Keratinocyte (primary cell): ENCODE measurements around the gene GPRIN1. TPM values are rescaled to one million over a fixed set of nuclear protein-coding genes. Genes with fewer than 3 reads are reported as not detected.

Experiments
- DNase-seq: peaks from one replicate; pipeline ENCODE4 v3.0.0-alpha.2; 2011; ENCODE audit warnings: low read depth, missing footprints, low spot score
- FAIRE-seq: peaks from 2 replicates; lab custom pipeline; 2011; peaks lifted over from hg19 to GRCh38; lab: Jason Lieb, UNC
- H2AFZ ChIP-seq: 2 replicates; pipeline ENCODE4 v1.6.0; 2012; ENCODE audit warnings: low read length, control low read depth, inconsistent platforms; ENCODE audit not compliant: control insufficient read depth
- H3K27ac ChIP-seq: 2 replicates; pipeline ENCODE4 v1.5.1; 2011; ENCODE audit warnings: low read length; ENCODE audit not compliant: control insufficient read depth, insufficient read depth
- H3K27me3 ChIP-seq: 3 replicates; pipeline ENCODE4 v1.6.0; 2011; ENCODE audit warnings: low read length; ENCODE audit not compliant: control insufficient read depth, insufficient read depth; ENCODE audit errors: extremely low read depth
- H3K36me3 ChIP-seq, 2 experiments: 2 replicates in 1 of 2; 3 replicates in 1 of 2; pipeline ENCODE4 v1.5.1; 2011; ENCODE audit warnings: low read length in 2 of 2, mild to moderate bottlenecking in 1 of 2; ENCODE audit not compliant: control insufficient read depth in 2 of 2, insufficient read depth in 2 of 2; ENCODE audit errors: extremely low read depth in 1 of 2
- H3K4me1 ChIP-seq: 3 replicates; pipeline ENCODE4 v1.5.1; 2011; ENCODE audit warnings: low read length; ENCODE audit not compliant: control insufficient read depth, insufficient read depth; ENCODE audit errors: extremely low read depth
- H3K4me2 ChIP-seq: 3 replicates; pipeline ENCODE4 v1.6.0; 2011; ENCODE audit warnings: low read depth, low read length; ENCODE audit not compliant: control insufficient read depth, insufficient read depth; ENCODE audit errors: extremely low read depth
- H3K4me3 ChIP-seq, 3 experiments: fragments of 200-600 bp in 1 of 3; sonication (generic) in 1 of 3; 2 replicates in 2 of 3; 3 replicates in 1 of 3; pipeline ENCODE4 v1.5.1; 2011 to 2016; ENCODE audit warnings: low read length in 3 of 3, mild to moderate bottlenecking in 3 of 3, control low read depth in 2 of 3, inconsistent platforms in 1 of 3, low read depth in 1 of 3, mixed read lengths in 1 of 3, mixed run types in 1 of 3, moderate library complexity in 1 of 3; ENCODE audit not compliant: control insufficient read depth in 2 of 3, insufficient read depth in 2 of 3; ENCODE audit errors: extremely low read depth in 1 of 3
- H3K79me2 ChIP-seq: 2 replicates; pipeline ENCODE4 v1.6.0; 2012; ENCODE audit warnings: low read length; ENCODE audit not compliant: control insufficient read depth, insufficient read depth
- H3K9ac ChIP-seq: 3 replicates; pipeline ENCODE4 v1.6.0; 2011; ENCODE audit warnings: low read length; ENCODE audit not compliant: control insufficient read depth, insufficient read depth; ENCODE audit errors: extremely low read depth
- H3K9me1 ChIP-seq: 3 replicates; pipeline ENCODE4 v1.6.0; 2011; ENCODE audit warnings: low read length; ENCODE audit not compliant: control insufficient read depth, insufficient read depth; ENCODE audit errors: extremely low read depth
- H3K9me3 ChIP-seq: 2 replicates; pipeline ENCODE4 v1.5.1; 2012; ENCODE audit warnings: low read depth, low read length; ENCODE audit not compliant: control insufficient read depth
- H4K20me1 ChIP-seq: 3 replicates; pipeline ENCODE4 v1.6.0; 2011; ENCODE audit warnings: low read length; ENCODE audit not compliant: control insufficient read depth, insufficient read depth; ENCODE audit errors: extremely low read depth
- EZH2 ChIP-seq: IDR thresholded peaks from one replicate; pipeline ENCODE4 v1.6.1; 2012; ENCODE audit warnings: inconsistent platforms, mild to moderate bottlenecking, low read length, moderate library complexity
- dilution Hi-C: fragments of 300-500 bp; cut with MboI; formaldehyde crosslinking; loops from one replicate; pipeline ENCODE4 v1.7.0; 2020; ENCODE audit warnings: low sequenced_read_pairs; ENCODE audit not compliant: extremely low pct_ligation_motif_present
- polyA plus RNA-seq, 5 experiments: library from polyadenylated mRNA; depleted of rRNA in 3 of 5; stranded (reverse) in 3 of 5; stranded (forward) in 1 of 5; unstranded in 1 of 5; fragments of >200 nt; gene quantifications; 1 replicate in 1 of 5; 2 replicates in 3 of 5; 3 replicates in 1 of 5; pipeline versions ENCODE4 v1.2.1 to v1.2.3, GENCODE V29; 2011 to 2012; ENCODE audit warnings: missing spikeins in 2 of 5, low read depth in 1 of 5, low replicate concordance in 1 of 5
- TF ChIP-seq, protein P1 (sequence below), 3 experiments: IDR thresholded peaks in 1 of 3; conservative IDR thresholded peaks in 1 of 3; optimal IDR thresholded peaks in 1 of 3; 2 replicates in 2 of 3; 3 replicates in 1 of 3; pipeline versions ENCODE3 to v1.5.1; 2011; ENCODE audit warnings: low read length in 3 of 3, mild to moderate bottlenecking in 3 of 3, moderate library complexity in 2 of 3, control low read depth in 1 of 3, inconsistent platforms in 1 of 3; ENCODE audit not compliant: insufficient read depth in 2 of 3; ENCODE audit errors: extremely low read depth in 1 of 3

GPRIN1 gene
- polyA plus RNA-seq, 1 donor (not counting 4 experiments of a cell fraction or from before 2014, with no cell fraction given) = 4.0 TPM

DNA sequence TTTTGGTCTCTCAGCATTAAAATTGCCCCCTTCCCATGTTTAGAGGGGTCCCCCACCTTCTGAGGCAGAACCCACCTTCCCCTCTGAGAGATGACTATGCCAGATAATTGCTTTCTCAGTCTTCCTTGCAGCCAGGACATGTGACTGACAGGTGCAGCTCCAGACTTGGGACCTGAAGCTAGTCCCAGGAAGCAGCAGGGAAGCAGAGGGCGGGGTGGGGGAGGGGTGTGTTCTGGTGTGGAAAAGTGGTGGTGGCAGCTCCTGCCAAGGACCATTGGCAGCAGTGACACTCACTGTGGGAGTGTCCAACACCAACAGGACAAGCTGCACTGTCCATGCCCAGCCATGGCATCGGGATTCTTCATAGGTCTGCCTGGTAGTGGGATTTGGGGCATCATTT, 22.8 kb upstream of the GPRIN1 start:
- Histone ChIP-seq H3K9me3 (no peaks in the 10 kb centered on the region), H3K27ac (no peak overlapping the region), H3K9me1 (no peaks in the 10 kb centered on the region), H3K27me3 (peaks cover 35% of the 10 kb centered on the region), H2AFZ (no peak overlapping the region), H3K4me3 (no peak overlapping the region), H3K79me2 (no peaks in the 10 kb centered on the region), H3K4me1 (peaks cover 20% of the 10 kb centered on the region), H3K36me3 (no peaks in the 10 kb centered on the region), H3K9ac (no peak overlapping the region), H4K20me1 (no peaks in the 10 kb centered on the region), H3K4me2 (no peak overlapping the region)
- no peak for DNase-seq
- TF ChIP-seq, protein P1, sequence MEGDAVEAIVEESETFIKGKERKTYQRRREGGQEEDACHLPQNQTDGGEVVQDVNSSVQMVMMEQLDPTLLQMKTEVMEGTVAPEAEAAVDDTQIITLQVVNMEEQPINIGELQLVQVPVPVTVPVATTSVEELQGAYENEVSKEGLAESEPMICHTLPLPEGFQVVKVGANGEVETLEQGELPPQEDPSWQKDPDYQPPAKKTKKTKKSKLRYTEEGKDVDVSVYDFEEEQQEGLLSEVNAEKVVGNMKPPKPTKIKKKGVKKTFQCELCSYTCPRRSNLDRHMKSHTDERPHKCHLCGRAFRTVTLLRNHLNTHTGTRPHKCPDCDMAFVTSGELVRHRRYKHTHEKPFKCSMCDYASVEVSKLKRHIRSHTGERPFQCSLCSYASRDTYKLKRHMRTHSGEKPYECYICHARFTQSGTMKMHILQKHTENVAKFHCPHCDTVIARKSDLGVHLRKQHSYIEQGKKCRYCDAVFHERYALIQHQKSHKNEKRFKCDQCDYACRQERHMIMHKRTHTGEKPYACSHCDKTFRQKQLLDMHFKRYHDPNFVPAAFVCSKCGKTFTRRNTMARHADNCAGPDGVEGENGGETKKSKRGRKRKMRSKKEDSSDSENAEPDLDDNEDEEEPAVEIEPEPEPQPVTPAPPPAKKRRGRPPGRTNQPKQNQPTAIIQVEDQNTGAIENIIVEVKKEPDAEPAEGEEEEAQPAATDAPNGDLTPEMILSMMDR (optimal IDR thresholded peaks at IDR 0.05 in 1 of 3, IDR thresholded peaks at IDR 0.05 in 1 of 3, conservative IDR thresholded peaks at IDR 0.05 in 1 of 3; ENCODE audit: extremely low read depth in 1 of 3, insufficient read depth in 2 of 3, low read length in 3 of 3) = no peak
- TF ChIP-seq EZH2 = no peak
- no peak for FAIRE-seq
- dilution Hi-C loops = no loop called here

- no peak for FAIRE-seq
- H3K27me3 ChIP-seq = peaks cover 35% of the 10 kb centered on the region
Measured at GRCh38 chr5:176631383-176632200, 21.6 kb upstream of the GPRIN1 start.

More at GRCh38 chr5:176631383-176632200, 21.6 kb upstream of the GPRIN1 start:
- no peak overlapping the region for H3K4me2 ChIP-seq
- H3K9me3 ChIP-seq = no peaks in the 10 kb centered on the region
- H3K79me2 ChIP-seq = no peaks in the 10 kb centered on the region
- peaks cover 32% of the 10 kb centered on the region for H3K4me1 ChIP-seq
- no peak overlapping the region for H3K27ac ChIP-seq
- no peak overlapping the region for H2AFZ ChIP-seq
- no peak for TF ChIP-seq EZH2
- TF ChIP-seq, protein P1 (optimal IDR thresholded peaks at IDR 0.05 in 1 of 3, IDR thresholded peaks at IDR 0.05 in 1 of 3, conservative IDR thresholded peaks at IDR 0.05 in 1 of 3; ENCODE audit: extremely low read depth in 1 of 3, insufficient read depth in 2 of 3, low read length in 3 of 3) = no peak
- dilution Hi-C loops = no loop called here
- no peaks in the 10 kb centered on the region for H4K20me1 ChIP-seq
- DNase-seq = no peak
- no peak overlapping the region for H3K4me3 ChIP-seq
- no peaks in the 10 kb centered on the region for H3K36me3 ChIP-seq
- no peaks in the 10 kb centered on the region for H3K9me1 ChIP-seq
- H3K9ac ChIP-seq = no peak overlapping the region
